Activated T-helper 1 cell treated with anti-CD3 and anti-CD28 coated beads, Interleukin-12 subunit alpha, Interleukin-12 subunit beta, Interleukin-2, Interleukin-4 antibody, amounts not matched to agents 30 ng/mL and 10 ng/mL and 1 ng/mL, durations not matched to agents 14 hours and 24 hours and 36 hours (primary cell): Measurements from ENCODE around the gene COX4I1. TPM values are rescaled to one million over a fixed set of nuclear protein-coding genes. Genes with fewer than 3 reads are reported as not detected.
"Not testable (repeated sequence)": the region's sequence is repeated elsewhere in the genome, so short reads cannot be mapped to it uniquely, and the experiment has no call there.

Source experiments
- DNase-seq: peaks from one replicate; pipeline ENCODE4 v3.0.0; 2021; ENCODE audit warnings: low spot score
- H3K27ac Mint-ChIP-seq: one replicate; pipeline ENCODE4 v1.8.0; 2021; ENCODE audit warnings: mild to moderate bottlenecking, mixed read lengths
- H3K27me3 Mint-ChIP-seq: one replicate; pipeline ENCODE4 v1.8.0; 2022; ENCODE audit warnings: mild to moderate bottlenecking, moderate library complexity, mixed read lengths; ENCODE audit not compliant: insufficient read depth
- H3K36me3 Mint-ChIP-seq: one replicate; pipeline ENCODE4 v1.8.0; 2021; ENCODE audit warnings: low read depth, mixed read lengths
- H3K4me1 Mint-ChIP-seq: one replicate; pipeline ENCODE4 v1.8.0; 2021; ENCODE audit warnings: low read depth, mixed read lengths
- H3K4me3 Mint-ChIP-seq: one replicate; pipeline ENCODE4 v1.8.0; 2021; ENCODE audit warnings: mild to moderate bottlenecking, moderate library complexity, mixed read lengths
- H3K9me3 Mint-ChIP-seq: one replicate; pipeline ENCODE4 v1.8.0; 2021; ENCODE audit warnings: mixed read lengths
- intact Hi-C: fragments of 100-400 bp; cut with micrococcal nuclease; formaldehyde crosslinking; loops from one replicate; pipeline ENCODE4 v1.15.1; 2024
- total RNA-seq: library from RNA; stranded (reverse); gene quantifications from 2 replicates; pipeline ENCODE4 v1.2.3, GENCODE V29; 2022

COX4I1 gene
- total RNA-seq, 1 donor from 2014 or later: 558 TPM

DNA sequence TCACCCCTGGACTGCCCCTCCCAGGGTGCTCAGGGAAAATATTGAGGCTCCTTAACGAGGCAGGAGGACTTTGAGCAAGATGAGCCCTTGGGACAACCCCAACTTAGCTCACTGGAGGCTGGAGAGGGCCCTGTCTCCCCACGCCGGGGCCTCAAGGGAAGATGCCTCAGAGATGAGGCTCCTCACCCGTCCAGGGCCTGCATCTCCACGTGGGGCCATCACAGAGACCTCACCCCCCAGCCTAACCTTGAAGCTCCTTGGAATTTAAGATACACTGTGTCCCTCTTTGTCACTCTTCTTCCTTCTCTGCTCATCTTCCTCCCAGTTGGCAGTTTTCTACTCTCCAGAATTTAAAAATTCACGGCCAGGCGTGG, 11.2 kb downstream of the COX4I1 start:
- Mint-ChIP-seq H3K27ac (no peak overlapping the region), H3K27me3 (peaks cover 8% of the 10 kb centered on the region), H3K9me3 (no peaks in the 10 kb centered on the region), H3K4me3 (no peak overlapping the region), H3K36me3 (peaks cover 11% of the 10 kb centered on the region), H3K4me1 (no peaks in the 10 kb centered on the region)
- intact Hi-C loops: no loop called here
- DNase-seq: no peak

DNA sequence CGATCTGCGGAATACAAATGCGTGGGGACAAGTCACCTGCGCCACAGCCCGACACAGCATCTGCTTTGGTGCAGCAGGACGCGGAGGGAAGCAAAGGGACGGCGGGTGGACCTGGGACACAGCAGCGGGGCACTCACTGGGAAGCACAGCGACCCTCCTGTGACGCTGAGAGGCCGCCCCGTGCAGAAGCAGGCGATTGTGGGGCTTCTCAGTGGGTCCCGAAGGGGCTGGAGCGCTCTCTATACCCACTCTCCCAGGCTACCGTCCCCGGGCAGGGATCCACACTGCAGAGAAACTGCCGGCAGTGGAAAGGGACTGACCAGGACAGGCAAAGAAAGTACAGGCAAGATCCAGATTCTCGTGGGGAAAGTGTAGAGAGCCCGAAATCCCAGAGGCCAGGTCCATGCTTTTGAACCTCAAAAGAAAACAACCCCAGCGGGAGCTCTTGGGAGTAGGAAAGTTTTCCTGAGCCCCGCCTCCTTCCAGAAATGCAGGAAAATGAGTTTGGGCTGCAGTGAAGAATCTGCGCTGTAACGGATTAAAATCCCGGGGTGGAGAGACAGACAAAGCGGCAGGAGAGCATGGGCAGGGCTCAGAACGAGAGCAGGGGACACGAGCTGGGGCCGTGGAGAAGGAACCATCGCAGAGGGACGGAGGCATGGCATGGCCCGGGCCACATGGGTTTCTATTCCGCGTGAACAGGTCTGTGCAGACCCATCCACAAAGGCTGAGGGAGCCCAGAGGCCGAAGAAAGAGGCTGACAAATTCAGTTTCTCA, 12.7 kb downstream of the COX4I1 start:
- Mint-ChIP-seq H3K9me3 (no peaks in the 10 kb centered on the region), H3K27me3 (peaks cover 8% of the 10 kb centered on the region), H3K4me1 (no peaks in the 10 kb centered on the region), H3K27ac (no peak overlapping the region), H3K36me3 (no peaks in the 10 kb centered on the region), H3K4me3 (no peak overlapping the region)
- intact Hi-C loops: no loop called here
- no peak for DNase-seq

DNA sequence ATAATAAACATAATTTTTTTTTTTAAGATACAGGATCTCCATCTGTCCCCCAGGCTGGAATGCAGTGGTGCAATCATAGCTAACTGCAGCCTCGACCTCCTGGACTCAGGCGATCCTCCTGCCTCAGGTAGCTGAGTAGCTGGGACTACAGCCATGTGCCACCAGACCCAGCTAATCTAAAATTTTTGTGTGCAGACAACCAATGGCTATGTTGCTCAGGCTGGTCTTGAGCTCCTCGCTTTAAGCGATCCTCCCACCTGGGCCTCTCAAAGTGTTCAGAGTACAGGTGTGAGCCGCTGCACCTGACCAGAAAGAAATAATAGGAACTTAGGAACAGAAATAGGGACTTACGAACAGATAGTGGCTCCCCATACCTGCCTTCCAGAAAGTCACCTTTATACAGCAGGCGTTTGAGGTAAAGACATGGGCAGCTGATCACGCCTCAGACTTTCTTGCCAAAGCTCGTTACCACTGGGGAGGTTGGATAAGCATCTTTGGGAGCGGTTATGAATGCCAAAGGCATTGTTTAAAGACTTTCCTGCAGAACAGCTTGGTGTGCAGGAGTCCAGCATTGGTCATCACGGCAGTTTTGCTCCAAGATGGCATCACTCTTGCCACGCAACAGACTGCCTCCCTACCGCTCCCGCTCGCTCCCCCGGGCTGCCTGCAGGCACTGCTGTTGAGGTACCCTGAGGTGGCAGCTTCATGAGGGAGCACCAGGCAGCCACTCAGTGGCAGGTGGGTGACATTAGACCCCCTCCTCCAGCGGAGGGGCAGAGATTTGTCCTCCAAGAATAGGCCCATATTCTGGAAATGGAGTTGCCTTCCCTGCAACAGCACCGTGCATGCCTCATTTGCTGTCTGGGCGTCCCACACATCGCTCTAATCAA, 13.6 kb downstream of the COX4I1 start:
- no peak for DNase-seq
- Mint-ChIP-seq H3K9me3 (no peaks in the 10 kb centered on the region), H3K4me3 (no peak overlapping the region), H3K27me3 (peaks cover 8% of the 10 kb centered on the region), H3K27ac (no peak overlapping the region), H3K4me1 (no peaks in the 10 kb centered on the region), H3K36me3 (no peaks in the 10 kb centered on the region)
- intact Hi-C loops: no loop called here

DNA sequence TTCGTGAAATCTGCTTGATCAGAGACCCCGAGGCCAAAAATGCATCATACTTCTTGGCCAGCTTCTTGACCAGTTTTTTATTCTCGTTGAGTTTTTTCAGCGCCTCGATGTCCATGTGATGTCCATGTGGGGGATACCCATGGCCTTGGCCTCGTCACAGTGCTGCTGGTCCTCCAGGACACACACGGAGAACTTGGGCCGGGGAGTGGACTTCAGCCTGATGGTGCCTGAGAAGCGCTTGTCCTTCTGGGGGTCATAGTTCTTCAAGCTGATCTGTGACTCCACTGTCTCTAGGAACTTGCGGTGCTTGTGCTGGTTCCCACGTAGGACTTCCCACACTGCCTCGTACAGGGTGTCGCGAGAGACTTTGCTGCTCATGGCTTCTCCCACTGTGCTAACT, 16.7 kb downstream of the COX4I1 start:
- intact Hi-C loops: no loop called here
- no peaks in the 10 kb centered on the region for H3K9me3 Mint-ChIP-seq
- no peak overlapping the region for H3K27ac Mint-ChIP-seq
- H3K4me3 Mint-ChIP-seq: no peak overlapping the region
- H3K36me3 Mint-ChIP-seq: no peaks in the 10 kb centered on the region
- H3K27me3 Mint-ChIP-seq: peaks cover 15% of the 10 kb centered on the region
- no peak for DNase-seq
- no peaks in the 10 kb centered on the region for H3K4me1 Mint-ChIP-seq

DNA sequence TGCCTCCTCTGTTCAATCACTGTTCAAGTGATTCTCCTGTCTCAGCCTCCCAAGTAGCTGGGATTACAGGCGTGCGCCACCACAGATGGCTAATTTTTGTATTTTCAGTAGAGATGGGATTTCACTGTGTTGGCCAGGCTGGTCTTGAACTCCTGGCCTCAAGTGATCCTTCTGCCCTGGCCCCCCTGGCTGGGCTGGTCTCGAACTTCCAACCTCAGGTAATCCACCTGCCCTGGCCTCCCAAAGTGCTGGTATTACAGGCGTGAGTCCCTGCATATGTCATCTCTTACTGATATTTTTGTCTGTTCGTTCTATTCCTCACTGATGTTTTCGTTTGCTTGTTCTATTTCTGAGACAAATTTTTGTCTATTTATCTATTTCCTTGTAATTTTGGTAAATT, 17.7 kb downstream of the COX4I1 start:
- H3K9me3 Mint-ChIP-seq, H3K27ac Mint-ChIP-seq, H3K4me1 Mint-ChIP-seq, H3K4me3 Mint-ChIP-seq, DNase-seq, H3K36me3 Mint-ChIP-seq, intact Hi-C loops: not testable (repeated sequence)
- H3K27me3 Mint-ChIP-seq: peaks cover 12% of the 10 kb centered on the region

DNA sequence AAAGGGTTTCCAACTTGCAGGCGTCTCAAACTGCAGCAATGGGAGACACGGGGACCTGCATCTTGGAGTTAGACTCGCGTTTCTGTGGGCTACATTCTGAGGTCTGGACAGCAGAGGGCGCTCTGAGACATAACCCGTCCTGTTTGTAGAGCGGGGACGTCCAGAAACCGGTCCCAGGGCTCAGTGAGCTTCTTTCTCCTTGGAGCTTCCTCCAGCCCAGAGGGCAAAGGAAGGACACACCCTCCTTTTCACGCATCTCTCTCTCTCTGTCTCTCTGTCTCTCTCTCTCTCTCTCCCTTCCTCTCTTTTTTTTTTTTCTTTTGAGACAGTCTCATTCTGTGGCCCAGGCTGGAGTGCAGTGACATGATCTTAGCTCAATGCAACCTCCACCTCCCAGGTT, 19.8 kb downstream of the COX4I1 start:
- no peaks in the 10 kb centered on the region for H3K9me3 Mint-ChIP-seq
- no peak overlapping the region for H3K4me3 Mint-ChIP-seq
- H3K4me1 Mint-ChIP-seq: no peaks in the 10 kb centered on the region
- H3K27me3 Mint-ChIP-seq: peaks cover 8% of the 10 kb centered on the region
- no peak overlapping the region for H3K27ac Mint-ChIP-seq
- DNase-seq: peak; percentile 76
- no peaks in the 10 kb centered on the region for H3K36me3 Mint-ChIP-seq
- intact Hi-C loops: loop anchor here (1.0 kb wide), 1 partner anchor 701 kb away; no protein-coding TSS in a partner anchor

DNA sequence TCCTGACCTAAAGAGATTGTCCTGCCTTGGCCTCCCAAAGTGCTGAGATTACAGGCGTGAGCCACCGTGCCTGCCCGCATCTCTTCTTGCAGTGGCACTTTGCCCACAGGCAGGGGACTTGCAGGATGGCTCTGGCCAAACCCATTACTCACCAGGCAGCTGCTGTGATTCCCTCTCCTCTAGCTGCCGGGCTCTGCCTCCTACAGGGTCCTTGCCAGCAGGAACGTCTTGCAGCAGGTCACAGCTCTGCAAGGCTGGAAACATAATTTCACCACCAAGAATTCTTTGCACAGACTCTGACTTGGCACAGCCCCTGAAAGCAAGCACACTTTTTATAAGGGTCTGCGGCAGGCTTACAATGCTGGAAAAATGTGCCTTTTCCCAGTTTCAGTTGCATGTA, 20.3 kb downstream of the COX4I1 start:
- DNase-seq: no peak
- H3K27me3 Mint-ChIP-seq: peaks cover 7% of the 10 kb centered on the region
- no peak overlapping the region for H3K4me3 Mint-ChIP-seq
- H3K9me3 Mint-ChIP-seq: no peaks in the 10 kb centered on the region
- no peak overlapping the region for H3K27ac Mint-ChIP-seq
- H3K36me3 Mint-ChIP-seq: no peaks in the 10 kb centered on the region
- no peaks in the 10 kb centered on the region for H3K4me1 Mint-ChIP-seq
- intact Hi-C loops: loop anchor here (1.0 kb wide), 1 partner anchor 701 kb away; no protein-coding TSS in a partner anchor

DNA sequence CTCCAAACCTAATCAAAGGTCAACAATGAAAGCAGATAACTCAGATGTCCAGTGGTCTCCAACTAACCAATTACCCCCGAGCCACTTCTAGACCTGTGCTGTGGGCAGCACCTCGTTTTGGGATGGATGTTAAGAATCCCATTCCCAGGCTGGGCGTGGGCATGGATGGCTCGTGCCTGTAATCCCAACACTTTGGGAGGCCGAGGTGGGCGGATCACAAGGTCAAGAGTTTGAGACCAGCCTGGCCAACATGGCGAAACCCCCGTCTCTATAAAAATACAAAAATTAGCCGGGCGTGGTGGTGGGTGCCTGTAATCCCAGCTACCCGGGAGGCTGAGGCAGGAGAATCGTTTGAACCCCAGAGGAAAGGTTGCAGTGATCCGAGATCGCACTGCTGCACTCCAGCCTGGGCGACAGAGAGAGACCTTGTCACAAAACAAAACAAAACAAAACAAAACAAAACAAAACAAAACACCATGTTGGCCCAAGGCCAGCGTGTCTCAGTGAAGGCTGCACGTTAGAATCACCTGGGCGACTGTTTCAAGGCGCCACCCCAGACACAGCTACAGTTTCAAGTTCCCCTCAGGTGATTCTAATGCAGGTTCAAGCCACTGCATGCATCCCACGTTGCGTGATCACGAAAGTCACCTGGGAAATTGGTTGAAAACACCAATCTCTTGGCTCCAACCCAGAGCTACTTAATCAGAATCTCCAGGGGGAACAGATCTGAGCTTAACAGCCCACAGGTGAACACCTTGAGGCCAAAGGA, 21.3 kb downstream of the COX4I1 start:
- Mint-ChIP-seq H3K9me3 (no peaks in the 10 kb centered on the region), H3K27me3 (peaks cover 7% of the 10 kb centered on the region), H3K36me3 (no peaks in the 10 kb centered on the region), H3K27ac (no peak overlapping the region), H3K4me3 (no peak overlapping the region), H3K4me1 (no peaks in the 10 kb centered on the region)
- intact Hi-C loops: loop anchor here (1.0 kb wide), 5 partner anchors 74 to 196 kb away; partner anchors contain the start of gene IRF8
- DNase-seq: no peak

DNA sequence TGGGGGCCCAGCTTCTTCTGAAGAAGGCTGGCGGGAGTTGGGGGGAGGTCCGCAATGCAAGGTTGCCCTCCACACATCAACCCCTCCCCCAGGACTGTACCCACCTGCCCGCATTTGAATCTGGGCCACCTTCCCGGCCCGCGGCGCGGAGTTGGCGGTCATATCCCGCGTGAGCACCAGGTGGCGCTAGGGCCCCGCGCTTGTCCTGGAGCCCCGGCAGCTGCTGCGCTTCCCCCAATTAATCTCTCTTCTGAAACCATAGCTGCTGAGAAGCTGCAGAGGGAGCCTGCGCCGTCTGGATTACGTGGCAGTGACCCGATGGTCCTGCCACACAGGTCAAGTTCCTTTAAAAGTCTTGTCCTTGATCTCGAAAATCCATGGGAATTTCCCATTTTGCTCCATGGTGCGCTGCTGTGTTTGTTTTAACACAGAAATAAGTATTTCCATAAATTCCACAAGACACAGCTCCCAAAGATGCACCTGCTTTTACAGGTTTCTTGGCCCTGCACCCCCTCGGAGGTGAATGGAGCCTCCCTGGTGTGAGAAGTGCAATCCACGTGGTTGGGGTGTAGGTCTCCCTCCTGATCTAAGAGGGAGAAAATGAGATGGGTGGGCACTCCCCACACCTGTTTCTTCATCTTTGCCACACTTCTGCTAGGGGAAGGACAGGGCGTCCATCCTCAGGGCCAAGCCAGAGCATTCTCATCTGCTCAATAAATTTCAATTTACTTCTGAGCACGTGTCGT, 22.1 kb downstream of the COX4I1 start:
- H3K9me3 Mint-ChIP-seq: no peaks in the 10 kb centered on the region
- H3K4me1 Mint-ChIP-seq: no peaks in the 10 kb centered on the region
- intact Hi-C loops: loop anchor here (1.0 kb wide), 5 partner anchors 73 to 195 kb away; partner anchors contain the start of gene IRF8
- no peaks in the 10 kb centered on the region for H3K36me3 Mint-ChIP-seq
- peak; percentile 68 for DNase-seq
- H3K27ac Mint-ChIP-seq: no peak overlapping the region
- no peak overlapping the region for H3K4me3 Mint-ChIP-seq
- H3K27me3 Mint-ChIP-seq: peaks cover 8% of the 10 kb centered on the region

DNA sequence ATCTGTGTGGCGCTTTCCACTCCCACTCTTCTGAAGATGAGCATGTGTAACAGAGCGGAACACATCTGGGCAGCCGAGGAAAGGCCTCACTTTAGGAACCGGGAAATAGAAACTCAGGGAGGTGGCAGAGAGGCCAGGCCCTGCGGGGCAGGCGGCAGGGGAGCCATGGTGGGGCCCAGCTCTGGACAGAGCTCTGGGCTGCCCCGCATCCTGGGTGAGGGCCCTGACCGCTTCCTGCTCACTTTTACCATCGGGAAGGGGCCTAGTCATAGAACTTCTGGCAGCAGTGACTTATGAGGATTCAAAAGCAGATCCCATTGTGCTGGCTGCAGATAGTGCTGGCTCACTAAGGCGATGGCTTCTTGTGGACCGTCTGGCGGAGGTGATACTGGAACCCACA, 22.6 kb downstream of the COX4I1 start:
- Mint-ChIP-seq H3K4me3 (no peak overlapping the region), H3K27ac (no peak overlapping the region), H3K9me3 (no peaks in the 10 kb centered on the region), H3K27me3 (peaks cover 11% of the 10 kb centered on the region), H3K4me1 (no peaks in the 10 kb centered on the region), H3K36me3 (no peaks in the 10 kb centered on the region)
- intact Hi-C loops: no loop called here
- DNase-seq: no peak

DNA sequence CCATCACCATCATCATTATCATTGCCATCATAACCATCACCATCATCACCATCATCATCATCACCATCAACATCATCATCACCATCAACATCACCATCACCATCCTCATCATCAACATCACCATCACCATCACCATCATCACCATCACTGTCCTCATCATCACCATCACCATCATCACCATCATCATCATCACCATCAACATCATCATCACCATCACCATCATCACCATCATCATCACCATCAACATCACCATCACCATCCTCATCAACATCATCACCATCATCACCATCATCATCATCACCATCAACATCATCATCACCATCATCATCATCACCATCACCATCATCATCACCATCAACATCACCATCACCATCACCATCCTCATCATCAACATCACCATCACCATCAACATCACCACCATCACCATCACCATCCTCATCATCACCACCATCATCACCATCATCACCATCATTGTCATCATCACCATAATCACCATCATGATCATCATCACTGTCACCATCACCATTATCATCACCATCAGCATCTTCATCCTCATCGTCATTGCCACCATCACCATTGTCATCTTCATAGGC, 23.9 kb downstream of the COX4I1 start:
- no peak for DNase-seq
- Mint-ChIP-seq H3K27ac (no peak overlapping the region), H3K9me3 (no peaks in the 10 kb centered on the region), H3K4me3 (no peak overlapping the region), H3K27me3 (peaks cover 11% of the 10 kb centered on the region), H3K4me1 (no peaks in the 10 kb centered on the region), H3K36me3 (no peaks in the 10 kb centered on the region)
- intact Hi-C loops: no loop called here
